Panc1 (cell line): ENCODE measurements around the gene FHIT.

Source experiments
- POLR2AphosphoS5 ChIP-seq: IDR thresholded peaks from 2 replicates; pipeline ENCODE4 v1.6.1; 2012; ENCODE audit warnings: mild to moderate bottlenecking, low read depth, low read length, moderate library complexity
- TF ChIP-seq, protein P1 (sequence below): fragments of 450-650 bp; IDR thresholded peaks from 2 replicates; pipeline ENCODE4 v1.5.1; 2017; ENCODE audit warnings: mild to moderate bottlenecking

GRCh38 chr3:60475096-60475495 lies 776.2 kb downstream of the FHIT start:
- TF ChIP-seq, protein P1, sequence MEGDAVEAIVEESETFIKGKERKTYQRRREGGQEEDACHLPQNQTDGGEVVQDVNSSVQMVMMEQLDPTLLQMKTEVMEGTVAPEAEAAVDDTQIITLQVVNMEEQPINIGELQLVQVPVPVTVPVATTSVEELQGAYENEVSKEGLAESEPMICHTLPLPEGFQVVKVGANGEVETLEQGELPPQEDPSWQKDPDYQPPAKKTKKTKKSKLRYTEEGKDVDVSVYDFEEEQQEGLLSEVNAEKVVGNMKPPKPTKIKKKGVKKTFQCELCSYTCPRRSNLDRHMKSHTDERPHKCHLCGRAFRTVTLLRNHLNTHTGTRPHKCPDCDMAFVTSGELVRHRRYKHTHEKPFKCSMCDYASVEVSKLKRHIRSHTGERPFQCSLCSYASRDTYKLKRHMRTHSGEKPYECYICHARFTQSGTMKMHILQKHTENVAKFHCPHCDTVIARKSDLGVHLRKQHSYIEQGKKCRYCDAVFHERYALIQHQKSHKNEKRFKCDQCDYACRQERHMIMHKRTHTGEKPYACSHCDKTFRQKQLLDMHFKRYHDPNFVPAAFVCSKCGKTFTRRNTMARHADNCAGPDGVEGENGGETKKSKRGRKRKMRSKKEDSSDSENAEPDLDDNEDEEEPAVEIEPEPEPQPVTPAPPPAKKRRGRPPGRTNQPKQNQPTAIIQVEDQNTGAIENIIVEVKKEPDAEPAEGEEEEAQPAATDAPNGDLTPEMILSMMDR = no peak
- no peak for TF ChIP-seq POLR2AphosphoS5
